Neural progenitor cell (in vitro differentiated cells): ENCODE data around the gene ATP5MG. TPM values are rescaled to one million over a fixed set of nuclear protein-coding genes. Genes with fewer than 3 reads are reported as not detected.

Experiments used
- DNase-seq: peaks from one replicate; pipeline ENCODE4 v3.0.0-alpha.2; 2016; ENCODE audit warnings: low spot score
- H2AFZ ChIP-seq: fragments of 200-600 bp; sonication (generic); replicated peaks from 2 replicates; pipeline ENCODE4 v1.6.1; 2016; ENCODE audit warnings: antibody characterized with exemption
- H3F3A ChIP-seq: fragments of 200-600 bp; sonication (generic); 2 replicates; pipeline ENCODE4 v1.6.1; 2016; ENCODE audit warnings: antibody characterized with exemption, low read depth
- H3K27ac ChIP-seq: fragments of 200-600 bp; sonication (generic); 2 replicates; pipeline ENCODE4 v1.5.1; 2016; ENCODE audit warnings: mild to moderate bottlenecking
- H3K27me3 ChIP-seq: fragments of 200-600 bp; sonication (generic); 2 replicates; pipeline ENCODE4 v1.6.1; 2016; ENCODE audit warnings: mild to moderate bottlenecking, moderate library complexity
- H3K36me3 ChIP-seq: fragments of 200-600 bp; sonication (generic); 2 replicates; pipeline ENCODE4 v1.5.1; 2016
- H3K4me1 ChIP-seq: fragments of 200-600 bp; sonication (generic); 2 replicates; pipeline ENCODE4 v1.6.1; 2016; ENCODE audit warnings: mixed run types
- H3K4me2 ChIP-seq: fragments of 200-600 bp; sonication (generic); 2 replicates; pipeline ENCODE4 v1.6.1; 2016
- H3K4me3 ChIP-seq: fragments of 200-600 bp; sonication (generic); 2 replicates; pipeline ENCODE4 v1.5.1; 2016
- H3K79me2 ChIP-seq: fragments of 200-600 bp; sonication (generic); 2 replicates; pipeline ENCODE4 v1.6.1; 2016; ENCODE audit warnings: low read depth
- H3K9ac ChIP-seq: fragments of 200-600 bp; sonication (generic); 2 replicates; pipeline ENCODE4 v1.6.1; 2016
- H3K9me3 ChIP-seq: fragments of 200-600 bp; sonication (generic); 2 replicates; pipeline ENCODE4 v1.5.1; 2016; ENCODE audit warnings: low read depth
- H4K20me1 ChIP-seq: fragments of 200-600 bp; sonication (generic); 2 replicates; pipeline ENCODE4 v1.6.1; 2016; ENCODE audit warnings: low read depth
- H3K27ac Mint-ChIP-seq: 3 replicates; pipeline ENCODE4 v1.8.0; 2021; ENCODE audit warnings: mixed read lengths
- H3K27me3 Mint-ChIP-seq: 2 replicates; pipeline ENCODE4 v1.8.0; 2022; ENCODE audit warnings: low read depth, mild to moderate bottlenecking, inconsistent platforms, moderate library complexity, mixed read lengths; ENCODE audit not compliant: insufficient read depth
- H3K36me3 Mint-ChIP-seq: 3 replicates; pipeline ENCODE4 v1.8.0; 2021; ENCODE audit warnings: mixed read lengths
- H3K4me1 Mint-ChIP-seq: 3 replicates; pipeline ENCODE4 v1.8.0; 2021; ENCODE audit warnings: mixed read lengths
- H3K4me3 Mint-ChIP-seq: 3 replicates; pipeline ENCODE4 v1.8.0; 2021; ENCODE audit warnings: mild to moderate bottlenecking, moderate library complexity, mixed read lengths
- H3K9me3 Mint-ChIP-seq: 3 replicates; pipeline ENCODE4 v1.8.0; 2020; ENCODE audit warnings: mixed read lengths
- CTCF ChIP-seq: fragments of 200-600 bp; sonication (generic); IDR thresholded peaks from 2 replicates; pipeline ENCODE4 v1.5.1; 2017; ENCODE audit warnings: antibody characterized with exemption, mild to moderate bottlenecking
- EZH2 ChIP-seq: fragments of 200-600 bp; sonication (generic); IDR thresholded peaks from 2 replicates; pipeline ENCODE4 v1.6.1; 2017; ENCODE audit warnings: antibody characterized with exemption, mild to moderate bottlenecking, moderate library complexity
- EZH2phosphoT487 ChIP-seq: fragments of 200-600 bp; sonication (generic); IDR thresholded peaks from 2 replicates; pipeline ENCODE4 v1.6.1; 2017; ENCODE audit warnings: antibody characterized with exemption
- total RNA-seq: library from RNA; depleted of rRNA; stranded (reverse); fragments of >200 nt; gene quantifications from 2 replicates; pipeline ENCODE4 v1.2.3, GENCODE V29; 2015; ENCODE audit warnings: low replicate concordance

The ATP5MG gene
- total RNA-seq, 1 donor from 2014 or later, result 113 TPM

GRCh38 chr11:118448294-118448693 lies 46.9 kb downstream of the ATP5MG start:
- TF ChIP-seq CTCF (no peak), EZH2 (no peak), EZH2phosphoT487 (no peak)
- Histone ChIP-seq H3K4me2 (no peak overlapping the region), H3K79me2 (peaks cover 100% of the 10 kb centered on the region)

GRCh38 chr11:118449316-118449918 lies 48.0 kb downstream of the ATP5MG start:
- Histone ChIP-seq H3F3A (peaks cover 3% of the 10 kb centered on the region), H3K4me2 (no peak overlapping the region), H4K20me1 (peaks cover 100% of the 10 kb centered on the region), H3K4me1 (peaks cover 7% of the 10 kb centered on the region), H3K79me2 (peaks cover 100% of the 10 kb centered on the region), H2AFZ (no peak overlapping the region), H3K9ac (no peak overlapping the region), H3K9me3 (no peaks in the 10 kb centered on the region), H3K36me3 (no peaks in the 10 kb centered on the region), H3K27ac (no peak overlapping the region), H3K4me3 (no peak overlapping the region), H3K27me3 (no peaks in the 10 kb centered on the region)
- TF ChIP-seq EZH2phosphoT487, result no peak
- TF ChIP-seq CTCF, result no peak
- no peak for TF ChIP-seq EZH2
- H3K27me3 Mint-ChIP-seq, result no peaks in the 10 kb centered on the region
- no peak overlapping the region for H3K4me3 Mint-ChIP-seq
- peaks cover 5% of the 10 kb centered on the region for H3K4me1 Mint-ChIP-seq
- no peaks in the 10 kb centered on the region for H3K9me3 Mint-ChIP-seq
- H3K36me3 Mint-ChIP-seq, result peaks cover 35% of the 10 kb centered on the region
- no peak for DNase-seq
- no peak overlapping the region for H3K27ac Mint-ChIP-seq

More at GRCh38 chr11:118448294-118448693, 46.9 kb downstream of the ATP5MG start:
- H3K4me1 Mint-ChIP-seq, result peaks cover 5% of the 10 kb centered on the region
- no peaks in the 10 kb centered on the region for H3K27me3 Mint-ChIP-seq
- peaks cover 35% of the 10 kb centered on the region for H3K36me3 Mint-ChIP-seq
- Histone ChIP-seq H3K36me3 (no peaks in the 10 kb centered on the region), H4K20me1 (peaks cover 100% of the 10 kb centered on the region), H3K27me3 (no peaks in the 10 kb centered on the region), H3K27ac (no peak overlapping the region), H3K4me3 (no peak overlapping the region), H3K9ac (no peak overlapping the region), H3K9me3 (no peaks in the 10 kb centered on the region), H3F3A (peaks cover 3% of the 10 kb centered on the region), H2AFZ (no peak overlapping the region), H3K4me1 (peaks cover 15% of the 10 kb centered on the region)
- no peaks in the 10 kb centered on the region for H3K9me3 Mint-ChIP-seq
- no peak overlapping the region for H3K4me3 Mint-ChIP-seq
- no peak for DNase-seq
- H3K27ac Mint-ChIP-seq, result no peak overlapping the region

GRCh38 chr11:118450451-118450850 lies 49.0 kb downstream of the ATP5MG start:
- Histone ChIP-seq H3K36me3 (no peaks in the 10 kb centered on the region), H3K27me3 (no peaks in the 10 kb centered on the region), H3K4me2 (no peak overlapping the region), H3K79me2 (peaks cover 100% of the 10 kb centered on the region), H3K27ac (no peak overlapping the region), H3F3A (peaks cover 3% of the 10 kb centered on the region), H3K9me3 (no peaks in the 10 kb centered on the region), H2AFZ (no peak overlapping the region), H4K20me1 (peaks cover 100% of the 10 kb centered on the region), H3K4me3 (no peak overlapping the region), H3K4me1 (peaks cover 7% of the 10 kb centered on the region), H3K9ac (no peak overlapping the region)
- TF ChIP-seq EZH2phosphoT487 (no peak), CTCF (no peak)
- Mint-ChIP-seq H3K27me3 (no peaks in the 10 kb centered on the region), H3K4me3 (no peak overlapping the region), H3K36me3 (peaks cover 37% of the 10 kb centered on the region), H3K27ac (no peak overlapping the region), H3K4me1 (peaks cover 5% of the 10 kb centered on the region), H3K9me3 (no peaks in the 10 kb centered on the region)
- DNase-seq, result no peak

Other genes starting within 250 kb of the ATP5MG start
- gene SCN4B, start 248.8 kb upstream of the ATP5MG start, total RNA-seq, result 3.6 and 7.1 TPM in 2 replicates
- gene SCN2B, start 225.0 kb upstream of the ATP5MG start, total RNA-seq, result 0.15 and 0.37 TPM in 2 replicates
- 0.09 TPM in 1 of 2 replicates, not detected in the other for gene JAML, start 176.6 kb upstream of the ATP5MG start, total RNA-seq
- 1.1 and 5.7 TPM in 2 replicates for gene MPZL3, start 149.2 kb upstream of the ATP5MG start, total RNA-seq
- gene MPZL2, start 137.3 kb upstream of the ATP5MG start, total RNA-seq, result 1.9 and 2.3 TPM in 2 replicates
- not detected in 2 replicates for gene CD3E, start 96.9 kb upstream of the ATP5MG start, total RNA-seq
- gene CD3D, start 58.9 kb upstream of the ATP5MG start, total RNA-seq, result not detected in 2 replicates
- not detected in 2 replicates for gene CD3G, start 57.3 kb upstream of the ATP5MG start, total RNA-seq
- 36.1 and 45.0 TPM in 2 replicates for gene UBE4A, start 42.0 kb upstream of the ATP5MG start, total RNA-seq
- gene KMT2A, start 34.9 kb downstream of the ATP5MG start, total RNA-seq, result 63.6 and 73.8 TPM in 2 replicates
- 0.62 TPM in 1 of 2 replicates, not detected in the other for gene TTC36, start 125.9 kb downstream of the ATP5MG start, total RNA-seq
- gene TMEM25, start 129.6 kb downstream of the ATP5MG start, total RNA-seq, result 28.2 and 29.0 TPM in 2 replicates
- gene IFT46, start 164.3 kb downstream of the ATP5MG start, total RNA-seq, result 40.1 and 47.5 TPM in 2 replicates
- gene ARCN1, start 170.8 kb downstream of the ATP5MG start, total RNA-seq, result 97.8 and 112 TPM in 2 replicates
- 35.7 and 100 TPM in 2 replicates for gene PHLDB1, start 206.0 kb downstream of the ATP5MG start, total RNA-seq